IPS-18a (cell line): ENCODE data around the gene OOSP3.
A peak's percentile ranks its signal among the peaks of the same experiment; 100 is the strongest.
"Not testable (repeated sequence)": the region's sequence is repeated elsewhere in the genome, so short reads cannot be mapped to it uniquely, and the experiment has no call there.

ENCODE experiments used
- H3K27ac ChIP-seq: one replicate; pipeline ENCODE4 v1.5.1; 2013; ENCODE audit warnings: low read length
- H3K27me3 ChIP-seq: one replicate; pipeline ENCODE4 v1.6.1; 2013; ENCODE audit warnings: mild to moderate bottlenecking, low read length; ENCODE audit not compliant: control insufficient read depth, insufficient read depth
- H3K36me3 ChIP-seq: one replicate; pipeline ENCODE4 v1.6.1; 2013; ENCODE audit warnings: low read depth, low read length; ENCODE audit not compliant: control insufficient read depth
- H3K4me1 ChIP-seq: one replicate; pipeline ENCODE4 v1.6.1; 2013; ENCODE audit warnings: low read depth, low read length; ENCODE audit not compliant: control insufficient read depth
- H3K4me3 ChIP-seq: one replicate; pipeline ENCODE4 v1.5.1; 2013; ENCODE audit warnings: low read length
- H3K9ac ChIP-seq: one replicate; pipeline ENCODE4 v1.6.1; 2013; ENCODE audit warnings: mild to moderate bottlenecking, low read length, moderate library complexity
- H3K9me3 ChIP-seq: one replicate; pipeline ENCODE4 v1.6.1; 2013; ENCODE audit warnings: low read depth, low read length; ENCODE audit not compliant: control insufficient read depth

Gene OOSP3

GRCh38 chr11:59851416-59851815 lies 27.2 kb upstream of the OOSP3 start:
- H3K4me3 ChIP-seq, H3K9me3 ChIP-seq, H3K36me3 ChIP-seq, H3K4me1 ChIP-seq, H3K9ac ChIP-seq, H3K27me3 ChIP-seq, H3K27ac ChIP-seq: not testable (repeated sequence)

DNA sequence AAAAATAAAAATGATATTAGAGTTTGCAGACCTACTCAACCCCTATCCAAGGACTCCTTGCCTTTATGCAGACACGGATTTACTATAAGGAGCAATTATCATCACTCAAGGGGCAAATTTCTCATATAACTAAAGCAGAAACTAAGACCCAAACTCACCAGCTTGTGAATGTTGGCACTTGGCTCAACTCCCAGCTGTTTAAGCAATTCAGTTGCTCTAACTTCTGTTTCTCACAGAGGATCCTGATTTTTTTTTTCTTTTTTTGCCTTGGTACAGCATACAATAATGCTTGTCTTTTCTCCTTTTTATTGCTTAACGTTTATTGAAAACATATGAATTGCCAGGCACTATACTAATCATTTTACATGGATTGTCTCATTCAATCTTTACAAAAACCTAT lies 23.7 kb upstream of the OOSP3 start:
- Histone ChIP-seq H3K4me1 (peaks cover 8% of the 10 kb centered on the region), H3K27me3 (no peaks in the 10 kb centered on the region), H3K9me3 (no peaks in the 10 kb centered on the region), H3K9ac (no peak overlapping the region), H3K4me3 (no peak overlapping the region), H3K36me3 (no peaks in the 10 kb centered on the region), H3K27ac (no peak overlapping the region)

DNA sequence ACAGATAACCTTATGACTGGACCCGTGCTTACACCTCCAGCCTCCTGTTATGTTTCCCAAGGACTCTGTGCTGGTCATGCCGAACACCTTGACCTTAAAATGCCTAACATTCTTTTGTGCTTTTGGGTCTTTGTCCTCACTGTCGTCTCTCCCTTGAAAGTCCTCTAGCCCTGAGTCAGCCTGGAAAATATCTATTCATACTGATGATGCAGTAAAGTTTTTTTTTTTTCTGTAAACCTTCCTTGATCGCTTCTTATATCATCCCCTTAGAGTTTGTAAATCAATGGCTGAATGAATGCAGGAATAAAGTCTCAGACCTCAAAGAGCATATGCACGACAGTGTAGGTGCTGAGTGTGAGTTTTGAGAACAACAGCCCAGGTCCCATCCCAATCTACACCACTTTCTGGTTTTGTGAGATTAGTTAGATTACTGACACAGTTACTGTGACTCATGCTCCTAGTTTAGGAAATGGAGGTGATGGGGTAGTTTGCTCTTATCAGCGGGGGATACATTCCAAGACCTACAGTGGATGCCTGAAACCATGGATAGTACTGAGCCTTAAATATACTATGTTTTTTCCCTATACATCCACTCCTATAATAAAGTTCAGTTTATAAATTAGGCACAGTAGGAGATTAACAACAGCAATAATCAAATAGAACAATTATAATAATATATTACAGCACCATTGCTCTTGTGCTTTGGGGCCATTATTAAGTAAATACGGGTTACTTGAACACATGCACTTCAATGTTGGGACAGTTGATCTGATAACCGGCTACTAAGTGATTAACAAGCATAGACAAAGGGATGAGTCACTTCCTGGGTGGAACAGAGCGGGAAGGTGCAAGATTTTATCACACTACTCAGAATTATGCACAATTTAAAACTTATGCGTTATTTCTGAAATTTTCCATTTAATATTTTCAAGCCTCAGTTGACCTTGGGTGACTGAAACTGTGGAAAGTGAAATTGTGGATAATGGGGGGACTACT lies 20.8 kb upstream of the OOSP3 start:
- Histone ChIP-seq H3K4me3 (no peak overlapping the region), H3K9ac (no peak overlapping the region), H3K27ac (peak overlapping the region; percentile 39), H3K4me1 (peaks cover 8% of the 10 kb centered on the region), H3K9me3 (no peaks in the 10 kb centered on the region), H3K36me3 (no peaks in the 10 kb centered on the region), H3K27me3 (no peaks in the 10 kb centered on the region)

- H3K4me1 ChIP-seq = peaks cover 8% of the 10 kb centered on the region
- no peak overlapping the region for H3K9ac ChIP-seq
- no peak overlapping the region for H3K4me3 ChIP-seq
- H3K27ac ChIP-seq = no peak overlapping the region
- no peaks in the 10 kb centered on the region for H3K9me3 ChIP-seq
- H3K36me3 ChIP-seq = no peaks in the 10 kb centered on the region
- H3K27me3 ChIP-seq = no peaks in the 10 kb centered on the region
Observed at GRCh38 chr11:59859673-59860072, 18.9 kb upstream of the OOSP3 start.

DNA sequence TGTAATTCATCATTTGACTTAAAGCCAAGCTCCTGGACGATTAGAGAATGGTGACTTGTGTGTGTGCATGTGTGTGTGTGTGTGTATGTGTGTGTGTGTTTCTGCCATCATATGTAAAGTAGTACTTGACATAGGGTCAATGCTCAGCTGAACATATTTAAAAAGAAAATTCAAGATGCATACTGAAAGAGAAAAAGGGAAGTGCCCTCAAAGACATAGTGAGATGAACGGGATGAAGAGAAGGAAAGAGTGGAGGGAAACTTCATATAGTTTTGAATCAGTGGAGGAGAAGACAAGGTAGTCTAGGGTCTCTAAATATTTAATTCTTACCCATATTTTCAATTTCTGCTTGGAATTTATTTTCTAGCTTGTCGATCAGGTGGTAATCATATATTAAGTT lies 16.3 kb upstream of the OOSP3 start:
- Histone ChIP-seq H3K9ac (no peak overlapping the region), H3K4me3 (no peak overlapping the region), H3K27ac (no peak overlapping the region), H3K4me1 (peaks cover 5% of the 10 kb centered on the region), H3K9me3 (no peaks in the 10 kb centered on the region), H3K27me3 (no peaks in the 10 kb centered on the region), H3K36me3 (no peaks in the 10 kb centered on the region)

DNA sequence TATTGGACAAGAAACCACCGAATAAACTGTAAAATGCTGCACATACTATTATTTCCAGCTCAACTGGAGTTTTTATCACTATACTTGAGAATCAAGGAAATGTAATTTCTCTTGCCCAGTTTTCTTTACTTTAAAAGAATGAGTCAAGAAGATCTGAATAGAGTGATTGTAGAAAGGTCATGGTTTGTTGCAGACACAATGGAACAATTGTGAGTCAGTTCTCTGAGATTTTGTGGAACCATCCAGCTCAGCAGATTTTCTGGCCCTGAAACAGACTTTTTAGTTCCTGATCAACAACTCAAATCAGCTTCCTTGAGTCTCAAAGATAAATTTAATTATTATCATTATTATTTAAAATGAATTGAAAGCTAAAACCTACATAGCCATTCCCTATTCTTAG lies 13.6 kb upstream of the OOSP3 start:
- Histone ChIP-seq H3K36me3 (no peaks in the 10 kb centered on the region), H3K4me1 (no peaks in the 10 kb centered on the region), H3K27ac (no peak overlapping the region), H3K27me3 (no peaks in the 10 kb centered on the region), H3K4me3 (no peak overlapping the region), H3K9me3 (no peaks in the 10 kb centered on the region), H3K9ac (no peak overlapping the region)

GRCh38 chr11:59866397-59866796 lies 12.2 kb upstream of the OOSP3 start, which contains the start of gene TCN1:
TCN1 (minus strand) TSS chr11:59866487; CDS start chr11:59866470, 17 bp downstream.
- Histone ChIP-seq H3K27ac (no peak within 1 kb of the TSS), H3K9ac (no peak within 1 kb of the TSS), H3K9me3 (no peaks in the 10 kb centered on the region), H3K4me3 (no peak within 1 kb of the TSS), H3K4me1 (no peaks in the 10 kb centered on the region), H3K36me3 (no peaks in the 10 kb centered on the region), H3K27me3 (no peaks in the 10 kb centered on the region)

GRCh38 chr11:59866836-59867235 lies 11.7 kb upstream of the OOSP3 start:
- Histone ChIP-seq H3K36me3 (no peaks in the 10 kb centered on the region), H3K4me1 (no peaks in the 10 kb centered on the region), H3K4me3 (no peak overlapping the region), H3K9me3 (no peaks in the 10 kb centered on the region), H3K27me3 (no peaks in the 10 kb centered on the region), H3K27ac (no peak overlapping the region), H3K9ac (no peak overlapping the region)

DNA sequence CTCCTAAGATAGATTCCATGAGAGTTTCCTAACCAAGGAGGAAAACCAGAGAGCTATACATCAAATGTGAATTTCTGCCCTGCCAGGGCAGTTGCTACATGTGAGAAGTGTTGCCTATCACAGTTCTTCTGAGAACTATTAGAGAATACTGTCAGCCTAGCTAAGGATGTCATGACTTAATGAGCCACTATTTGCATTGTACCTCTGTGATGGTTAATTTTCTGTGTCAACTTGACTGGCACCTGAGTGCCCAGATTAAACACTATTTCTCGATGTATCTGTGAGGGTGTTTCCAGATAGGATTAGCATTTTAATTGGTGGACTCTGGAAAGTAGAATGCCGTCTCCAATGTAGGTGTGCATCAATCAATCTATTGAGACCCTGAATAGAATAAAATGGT lies 10.6 kb upstream of the OOSP3 start:
- H3K4me1 ChIP-seq = no peaks in the 10 kb centered on the region
- H3K36me3 ChIP-seq = no peaks in the 10 kb centered on the region
- no peak overlapping the region for H3K27ac ChIP-seq
- H3K27me3 ChIP-seq = no peaks in the 10 kb centered on the region
- no peaks in the 10 kb centered on the region for H3K9me3 ChIP-seq
- H3K4me3 ChIP-seq = no peak overlapping the region
- no peak overlapping the region for H3K9ac ChIP-seq

GRCh38 chr11:59872076-59872475 lies 6.5 kb upstream of the OOSP3 start:
- no peaks in the 10 kb centered on the region for H3K27me3 ChIP-seq
- no peaks in the 10 kb centered on the region for H3K36me3 ChIP-seq
- no peak overlapping the region for H3K27ac ChIP-seq
- H3K4me1 ChIP-seq = no peaks in the 10 kb centered on the region
- H3K9ac ChIP-seq = no peak overlapping the region
- no peak overlapping the region for H3K4me3 ChIP-seq
- H3K9me3 ChIP-seq = no peaks in the 10 kb centered on the region

GRCh38 chr11:59875856-59876519 lies 2.6 kb upstream of the OOSP3 start:
- Histone ChIP-seq H3K4me1 (no peaks in the 10 kb centered on the region), H3K27me3 (no peaks in the 10 kb centered on the region), H3K9ac (no peak overlapping the region), H3K36me3 (no peaks in the 10 kb centered on the region), H3K4me3 (no peak overlapping the region), H3K27ac (no peak overlapping the region), H3K9me3 (no peaks in the 10 kb centered on the region)
